ENCODE measurements around the gene GCNA.
"Not testable (repeated sequence)": the region's sequence is repeated elsewhere in the genome, so short reads cannot be mapped to it uniquely, and the experiment has no call there.

The GCNA gene

GRCh38 chrX:71556036-71556435 is 22.2 kb upstream of the GCNA start:
- Histone ChIP-seq H3K4me3 (ENCODE audit: low read depth, low read length) (no peak overlapping the region), H3K4me2 (ENCODE audit: low read length) (no peak overlapping the region), H3K4me1 (no peaks in the 10 kb centered on the region), H3K9ac (no peak overlapping the region), H3K36me3 (ENCODE audit: control insufficient read depth, insufficient read depth, low read length) (no peaks in the 10 kb centered on the region), H3K79me2 (peaks cover 3% of the 10 kb centered on the region), H3K27ac (no peak overlapping the region), H2AFZ (no peak overlapping the region), H3K9me3 (ENCODE audit: control insufficient read depth, low read length) (no peaks in the 10 kb centered on the region), H3K27me3 (ENCODE audit: control insufficient read depth, insufficient read depth, low read length) (no peaks in the 10 kb centered on the region)
- no peak for TF ChIP-seq CTCF (IDR thresholded peaks at IDR 0.05)

- Histone ChIP-seq H2AFZ (no peak overlapping the region), H3K4me2 (ENCODE audit: low read length) (no peak overlapping the region), H3K4me1 (no peaks in the 10 kb centered on the region), H3K27me3 (ENCODE audit: control insufficient read depth, insufficient read depth, low read length) (no peaks in the 10 kb centered on the region), H3K79me2 (peaks cover 3% of the 10 kb centered on the region), H3K9ac (no peak overlapping the region), H3K9me3 (ENCODE audit: control insufficient read depth, low read length) (no peaks in the 10 kb centered on the region), H3K27ac (no peak overlapping the region), H3K36me3 (ENCODE audit: control insufficient read depth, insufficient read depth, low read length) (no peaks in the 10 kb centered on the region), H3K4me3 (ENCODE audit: low read depth, low read length) (no peak overlapping the region)
- TF ChIP-seq CTCF (IDR thresholded peaks at IDR 0.05): no peak
Measured at GRCh38 chrX:71558920-71559319, 19.3 kb upstream of the GCNA start.

GRCh38 chrX:71559773-71560172 is 18.5 kb upstream of the GCNA start:
- H3K4me1 ChIP-seq; H3K9ac ChIP-seq; H3K27ac ChIP-seq; H3K4me2 ChIP-seq (ENCODE audit: low read length); H3K4me3 ChIP-seq (ENCODE audit: low read depth, low read length); H3K27me3 ChIP-seq (ENCODE audit: control insufficient read depth, insufficient read depth, low read length); H2AFZ ChIP-seq; H3K9me3 ChIP-seq (ENCODE audit: control insufficient read depth, low read length); H3K79me2 ChIP-seq; H3K36me3 ChIP-seq (ENCODE audit: control insufficient read depth, insufficient read depth, low read length): not testable (repeated sequence)

- H3K9me3 ChIP-seq (ENCODE audit: control insufficient read depth, low read length): no peaks in the 10 kb centered on the region
- no peak overlapping the region for H3K4me2 ChIP-seq (ENCODE audit: low read length)
- H3K4me1 ChIP-seq: no peaks in the 10 kb centered on the region
- no peaks in the 10 kb centered on the region for H3K36me3 ChIP-seq (ENCODE audit: control insufficient read depth, insufficient read depth, low read length)
- no peaks in the 10 kb centered on the region for H3K27me3 ChIP-seq (ENCODE audit: control insufficient read depth, insufficient read depth, low read length)
- no peaks in the 10 kb centered on the region for H3K79me2 ChIP-seq
- no peak overlapping the region for H3K9ac ChIP-seq
- H3K27ac ChIP-seq: no peak overlapping the region
- no peak for TF ChIP-seq CTCF (IDR thresholded peaks at IDR 0.05)
- H3K4me3 ChIP-seq (ENCODE audit: low read depth, low read length): no peak overlapping the region
- no peak overlapping the region for H2AFZ ChIP-seq
Measured at GRCh38 chrX:71563921-71564320, 14.3 kb upstream of the GCNA start.

GRCh38 chrX:71565474-71566041 is 12.7 kb upstream of the GCNA start:
- Histone ChIP-seq H3K9ac (no peak overlapping the region), H3K4me2 (ENCODE audit: low read length) (no peak overlapping the region), H3K4me1 (no peaks in the 10 kb centered on the region), H3K79me2 (no peaks in the 10 kb centered on the region), H3K36me3 (ENCODE audit: control insufficient read depth, insufficient read depth, low read length) (no peaks in the 10 kb centered on the region), H3K27me3 (ENCODE audit: control insufficient read depth, insufficient read depth, low read length) (no peaks in the 10 kb centered on the region), H3K4me3 (ENCODE audit: low read depth, low read length) (no peak overlapping the region), H2AFZ (no peak overlapping the region), H3K27ac (no peak overlapping the region), H3K9me3 (ENCODE audit: control insufficient read depth, low read length) (no peaks in the 10 kb centered on the region)
- no peak for TF ChIP-seq CTCF (IDR thresholded peaks at IDR 0.05)

- not testable (repeated sequence) for H3K4me1 ChIP-seq; H3K9me3 ChIP-seq (ENCODE audit: control insufficient read depth, low read length); H3K27ac ChIP-seq; H3K27me3 ChIP-seq (ENCODE audit: control insufficient read depth, insufficient read depth, low read length); H3K79me2 ChIP-seq; H3K9ac ChIP-seq; H3K4me2 ChIP-seq (ENCODE audit: low read length); H3K36me3 ChIP-seq (ENCODE audit: control insufficient read depth, insufficient read depth, low read length); H2AFZ ChIP-seq; H3K4me3 ChIP-seq (ENCODE audit: low read depth, low read length)
Measured at GRCh38 chrX:71571390-71571789, 6.8 kb upstream of the GCNA start.
